Measurements from ENCODE around the gene CCDC141.

CCDC141 gene

DNA sequence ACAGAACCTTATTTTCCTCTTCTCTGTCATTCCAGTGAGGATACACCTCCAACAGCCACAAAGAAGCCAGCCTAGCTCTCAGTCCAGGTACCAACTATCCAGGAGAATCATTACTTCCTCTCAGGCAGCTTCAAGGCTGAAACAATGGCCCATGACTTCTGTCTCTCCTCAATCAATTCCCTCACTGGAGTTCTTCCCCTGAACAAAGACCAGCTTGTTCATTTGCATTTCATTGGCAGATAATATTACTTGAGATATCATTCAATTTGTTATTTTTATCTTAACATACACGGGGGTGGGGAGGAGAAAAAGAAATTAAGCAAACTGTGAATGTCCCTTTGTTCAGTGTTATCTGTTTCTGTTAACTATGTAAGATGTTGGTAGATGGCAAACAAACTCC, 44.0 kb downstream of the CCDC141 start:
- no peak overlapping the region for H3K27ac ChIP-seq
- H3K36me3 ChIP-seq, result no peaks in the 10 kb centered on the region
- no peaks in the 10 kb centered on the region for H3K27me3 ChIP-seq (ENCODE audit: insufficient read depth, low read depth, severe bottlenecking)
- no peak overlapping the region for H3K4me3 ChIP-seq (ENCODE audit: low read depth, low read length)
- TF ChIP-seq, protein P1, sequence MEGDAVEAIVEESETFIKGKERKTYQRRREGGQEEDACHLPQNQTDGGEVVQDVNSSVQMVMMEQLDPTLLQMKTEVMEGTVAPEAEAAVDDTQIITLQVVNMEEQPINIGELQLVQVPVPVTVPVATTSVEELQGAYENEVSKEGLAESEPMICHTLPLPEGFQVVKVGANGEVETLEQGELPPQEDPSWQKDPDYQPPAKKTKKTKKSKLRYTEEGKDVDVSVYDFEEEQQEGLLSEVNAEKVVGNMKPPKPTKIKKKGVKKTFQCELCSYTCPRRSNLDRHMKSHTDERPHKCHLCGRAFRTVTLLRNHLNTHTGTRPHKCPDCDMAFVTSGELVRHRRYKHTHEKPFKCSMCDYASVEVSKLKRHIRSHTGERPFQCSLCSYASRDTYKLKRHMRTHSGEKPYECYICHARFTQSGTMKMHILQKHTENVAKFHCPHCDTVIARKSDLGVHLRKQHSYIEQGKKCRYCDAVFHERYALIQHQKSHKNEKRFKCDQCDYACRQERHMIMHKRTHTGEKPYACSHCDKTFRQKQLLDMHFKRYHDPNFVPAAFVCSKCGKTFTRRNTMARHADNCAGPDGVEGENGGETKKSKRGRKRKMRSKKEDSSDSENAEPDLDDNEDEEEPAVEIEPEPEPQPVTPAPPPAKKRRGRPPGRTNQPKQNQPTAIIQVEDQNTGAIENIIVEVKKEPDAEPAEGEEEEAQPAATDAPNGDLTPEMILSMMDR (IDR thresholded peaks at IDR 0.05; ENCODE audit: low read depth, low read length), result no peak
- H3K9me3 ChIP-seq (ENCODE audit: severe bottlenecking), result no peaks in the 10 kb centered on the region
- DNase-seq, result no peak

GRCh38 chr2:178999476-178999875, 50.5 kb downstream of the CCDC141 start:
- no peak for DNase-seq
- no peaks in the 10 kb centered on the region for H3K27me3 ChIP-seq (ENCODE audit: insufficient read depth, low read depth, severe bottlenecking)
- peaks cover under 1% of the 10 kb centered on the region for H3K9me3 ChIP-seq (ENCODE audit: severe bottlenecking)
- H3K27ac ChIP-seq, result no peak overlapping the region
- TF ChIP-seq, protein P1 (IDR thresholded peaks at IDR 0.05; ENCODE audit: low read depth, low read length), result no peak
- H3K4me3 ChIP-seq (ENCODE audit: low read depth, low read length), result no peak overlapping the region
- H3K36me3 ChIP-seq, result no peaks in the 10 kb centered on the region

DNA sequence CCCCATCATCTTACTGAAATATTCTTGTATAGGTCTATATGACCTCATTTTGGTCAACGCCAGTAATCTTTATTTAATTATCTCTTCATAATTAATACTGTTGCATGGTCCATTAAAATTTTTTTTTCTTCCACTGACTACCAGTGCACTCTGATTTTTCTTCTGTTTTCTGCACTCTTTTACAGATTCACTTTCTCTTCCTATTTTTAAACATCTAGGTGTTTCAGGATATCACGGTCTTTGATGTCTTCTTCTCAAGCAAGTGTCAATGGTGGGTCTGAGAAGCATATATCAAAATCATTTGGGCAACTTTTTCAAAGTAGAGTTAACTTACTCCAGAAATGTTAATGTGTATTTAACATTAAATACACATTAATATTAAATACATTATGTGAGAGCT, 51.4 kb downstream of the CCDC141 start:
- Histone ChIP-seq H3K4me3 (ENCODE audit: low read depth, low read length) (no peak overlapping the region), H3K9me3 (ENCODE audit: severe bottlenecking) (peaks cover 5% of the 10 kb centered on the region), H3K36me3 (no peaks in the 10 kb centered on the region), H3K27ac (no peak overlapping the region), H3K27me3 (ENCODE audit: insufficient read depth, low read depth, severe bottlenecking) (no peaks in the 10 kb centered on the region)
- TF ChIP-seq, protein P1 (IDR thresholded peaks at IDR 0.05; ENCODE audit: low read depth, low read length), result no peak
- no peak for DNase-seq

- TF ChIP-seq, protein P1 (IDR thresholded peaks at IDR 0.05; ENCODE audit: low read depth, low read length), result no peak
- H3K27ac ChIP-seq, result no peak overlapping the region
Measured at GRCh38 chr2:178997477-178997876, 52.5 kb downstream of the CCDC141 start.

DNA sequence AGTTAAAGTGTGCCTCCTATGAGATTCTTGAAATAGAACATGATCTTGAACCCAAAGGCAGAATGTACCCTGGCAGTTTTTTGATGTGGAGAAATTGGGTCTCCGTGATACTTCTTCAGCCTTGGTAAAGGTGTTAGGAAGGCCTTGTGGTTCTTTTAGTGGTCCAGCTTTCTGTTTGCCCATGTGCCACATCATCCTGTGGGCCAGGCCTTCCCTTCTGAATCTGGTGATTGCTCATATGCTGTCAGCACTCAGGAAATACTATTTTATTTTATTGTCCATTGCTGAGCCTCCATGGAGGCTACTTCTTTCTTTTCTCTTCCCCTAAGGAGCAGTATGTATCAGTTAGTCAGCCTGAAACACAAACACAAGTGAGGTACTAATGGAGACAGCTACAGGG, 52.9 kb downstream of the CCDC141 start:
- H3K27ac ChIP-seq, result no peak overlapping the region
- no peaks in the 10 kb centered on the region for H3K27me3 ChIP-seq (ENCODE audit: insufficient read depth, low read depth, severe bottlenecking)
- TF ChIP-seq, protein P1 (IDR thresholded peaks at IDR 0.05; ENCODE audit: low read depth, low read length), result no peak
- H3K9me3 ChIP-seq (ENCODE audit: severe bottlenecking), result peaks cover 5% of the 10 kb centered on the region
- H3K36me3 ChIP-seq, result no peaks in the 10 kb centered on the region
- no peak for DNase-seq
- H3K4me3 ChIP-seq (ENCODE audit: low read depth, low read length), result no peak overlapping the region

More at GRCh38 chr2:178997477-178997876, 52.5 kb downstream of the CCDC141 start:
- Histone ChIP-seq H3K27me3 (ENCODE audit: insufficient read depth, low read depth, severe bottlenecking) (no peaks in the 10 kb centered on the region), H3K4me3 (ENCODE audit: low read depth, low read length) (no peak overlapping the region), H3K36me3 (no peaks in the 10 kb centered on the region), H3K9me3 (ENCODE audit: severe bottlenecking) (peaks cover 5% of the 10 kb centered on the region)
- DNase-seq, result no peak

- peaks cover 5% of the 10 kb centered on the region for H3K9me3 ChIP-seq (ENCODE audit: severe bottlenecking)
- H3K36me3 ChIP-seq, result no peaks in the 10 kb centered on the region
- H3K27me3 ChIP-seq (ENCODE audit: insufficient read depth, low read depth, severe bottlenecking), result no peaks in the 10 kb centered on the region
- TF ChIP-seq, protein P1 (IDR thresholded peaks at IDR 0.05; ENCODE audit: low read depth, low read length), result no peak
- DNase-seq, result no peak
- H3K27ac ChIP-seq, result no peak overlapping the region
- H3K4me3 ChIP-seq (ENCODE audit: low read depth, low read length), result no peak overlapping the region
Measured at GRCh38 chr2:178994264-178994663, 55.7 kb downstream of the CCDC141 start.

Measured in WERI-Rb-1 (cell line).